Upper lobe of right lung (tissue), 1 donor: ENCODE results near the gene ZNF205. TPM values are rescaled to one million over a fixed set of nuclear protein-coding genes. Genes with fewer than 3 reads are reported as not detected.
A peak's percentile ranks its signal among the peaks of the same experiment; 100 is the strongest.

ENCODE experiments used
- ATAC-seq: fragments of 200-7000 bp; cut with Tn5 transposase; one replicate; pipeline ENCODE4 v1.9.1; 2020; ENCODE audit warnings: mild to moderate bottlenecking, moderate library complexity
- DNase-seq: peaks from one replicate; pipeline ENCODE4 v3.0.0-alpha.2; 2020
- H3K27ac ChIP-seq: fragments of 200-600 bp; one replicate; pipeline ENCODE4 v1.8.0; 2022
- H3K27me3 ChIP-seq: fragments of 200-600 bp; one replicate; pipeline ENCODE4 v1.8.0; 2022; ENCODE audit warnings: mild to moderate bottlenecking
- H3K36me3 ChIP-seq: fragments of 200-600 bp; one replicate; pipeline ENCODE4 v1.8.0; 2022
- H3K4me1 ChIP-seq: fragments of 200-600 bp; one replicate; pipeline ENCODE4 v1.8.0; 2022
- H3K4me3 ChIP-seq: fragments of 200-600 bp; one replicate; pipeline ENCODE4 v1.8.0; 2022; ENCODE audit warnings: mild to moderate bottlenecking
- H3K9me3 ChIP-seq: fragments of 200-600 bp; one replicate; pipeline ENCODE4 v1.8.0; 2022
- intact Hi-C: fragments of 100-400 bp; cut with DNase I; formaldehyde crosslinking; loops from one replicate; pipeline ENCODE4 v1.11.0; 2022
- total RNA-seq: library from RNA; stranded (reverse); fragmentation: NEBNext Ultra II Directional; extraction: Animal tissue kit (Norgen Biotek cat#: 25700); gene quantifications from one replicate; pipeline ENCODE4 v1.2.1, GENCODE V29; 2021
- TF ChIP-seq, protein P1 (sequence below): fragments of 200-600 bp; IDR thresholded peaks from one replicate; pipeline ENCODE4 v1.8.0; 2022; ENCODE audit warnings: antibody characterized with exemption
- donor health status: DM: no; HTN: yes; CAD: no; lungs with severe emphysema.

ZNF205 gene
- total RNA-seq, 1 donor from 2014 or later: 11.7 TPM

DNA sequence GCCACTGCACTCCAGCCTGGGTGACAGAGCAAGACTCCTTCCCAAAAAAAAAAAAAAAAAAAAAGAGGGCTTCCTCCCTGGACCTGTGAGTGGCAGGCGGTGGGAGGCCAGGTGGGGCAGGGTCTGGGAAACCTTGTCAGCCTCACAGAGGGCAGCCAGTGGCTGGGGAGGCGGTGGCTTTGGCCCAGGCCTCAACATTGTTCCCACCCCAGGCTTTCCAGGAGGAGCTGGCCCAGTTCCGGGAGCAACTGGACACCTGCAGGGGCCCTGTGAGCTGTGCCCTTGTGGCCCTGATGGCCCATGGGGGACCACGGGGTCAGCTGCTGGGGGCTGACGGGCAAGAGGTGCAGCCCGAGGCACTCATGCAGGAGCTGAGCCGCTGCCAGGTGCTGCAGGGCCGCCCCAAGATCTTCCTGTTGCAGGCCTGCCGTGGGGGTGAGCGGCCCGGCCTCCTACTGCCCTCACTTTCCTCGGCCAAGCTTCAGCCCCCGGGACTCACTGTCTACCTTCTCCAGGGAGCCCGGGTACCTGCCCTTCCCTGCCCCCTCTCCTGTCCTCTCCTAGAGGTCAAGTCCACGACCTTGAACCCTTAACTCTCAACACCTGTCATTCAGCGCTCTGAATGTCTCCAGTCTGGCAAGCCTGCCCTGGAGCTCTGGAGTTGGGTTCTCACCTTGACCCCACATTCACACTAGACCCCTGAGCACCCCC lies 34.8 kb downstream of the ZNF205 start:
- intact Hi-C loops: no loop called here
- no peaks in the 10 kb centered on the region for H3K9me3 ChIP-seq

DNA sequence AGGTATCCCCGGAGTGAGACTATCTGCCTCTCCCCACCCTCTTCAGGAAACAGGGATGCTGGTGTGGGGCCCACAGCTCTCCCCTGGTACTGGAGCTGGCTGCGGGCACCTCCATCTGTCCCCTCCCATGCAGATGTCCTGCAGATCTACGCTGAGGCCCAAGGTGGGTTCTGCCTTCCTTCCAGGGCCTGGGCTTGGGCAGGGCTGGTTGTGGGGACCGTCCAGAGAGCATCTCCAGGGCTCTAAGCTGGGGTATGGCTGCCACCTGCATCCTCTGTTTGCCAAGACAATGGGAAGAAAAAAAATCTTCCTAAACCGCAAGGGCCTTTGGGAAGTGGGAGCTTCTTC lies 35.3 kb downstream of the ZNF205 start:
- TF ChIP-seq, protein P1, sequence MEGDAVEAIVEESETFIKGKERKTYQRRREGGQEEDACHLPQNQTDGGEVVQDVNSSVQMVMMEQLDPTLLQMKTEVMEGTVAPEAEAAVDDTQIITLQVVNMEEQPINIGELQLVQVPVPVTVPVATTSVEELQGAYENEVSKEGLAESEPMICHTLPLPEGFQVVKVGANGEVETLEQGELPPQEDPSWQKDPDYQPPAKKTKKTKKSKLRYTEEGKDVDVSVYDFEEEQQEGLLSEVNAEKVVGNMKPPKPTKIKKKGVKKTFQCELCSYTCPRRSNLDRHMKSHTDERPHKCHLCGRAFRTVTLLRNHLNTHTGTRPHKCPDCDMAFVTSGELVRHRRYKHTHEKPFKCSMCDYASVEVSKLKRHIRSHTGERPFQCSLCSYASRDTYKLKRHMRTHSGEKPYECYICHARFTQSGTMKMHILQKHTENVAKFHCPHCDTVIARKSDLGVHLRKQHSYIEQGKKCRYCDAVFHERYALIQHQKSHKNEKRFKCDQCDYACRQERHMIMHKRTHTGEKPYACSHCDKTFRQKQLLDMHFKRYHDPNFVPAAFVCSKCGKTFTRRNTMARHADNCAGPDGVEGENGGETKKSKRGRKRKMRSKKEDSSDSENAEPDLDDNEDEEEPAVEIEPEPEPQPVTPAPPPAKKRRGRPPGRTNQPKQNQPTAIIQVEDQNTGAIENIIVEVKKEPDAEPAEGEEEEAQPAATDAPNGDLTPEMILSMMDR: no peak
- H3K4me1 ChIP-seq: peaks cover 13% of the 10 kb centered on the region
- H3K4me3 ChIP-seq: no peak overlapping the region
- DNase-seq (no peak), ATAC-seq (no peak)
- intact Hi-C loops: no loop called here
- H3K27ac ChIP-seq: no peak overlapping the region
- H3K27me3 ChIP-seq: no peaks in the 10 kb centered on the region
- peaks cover 3% of the 10 kb centered on the region for H3K36me3 ChIP-seq
- H3K9me3 ChIP-seq: no peaks in the 10 kb centered on the region

More for the DNA sequence above, 34.8 kb downstream of the ZNF205 start:
- Histone ChIP-seq H3K4me1 (peaks cover 9% of the 10 kb centered on the region), H3K27me3 (no peaks in the 10 kb centered on the region), H3K27ac (no peak overlapping the region), H3K36me3 (peaks cover 9% of the 10 kb centered on the region), H3K4me3 (no peak overlapping the region)
- ATAC-seq (no peak), DNase-seq (no peak)
- TF ChIP-seq, protein P1: no peak

DNA sequence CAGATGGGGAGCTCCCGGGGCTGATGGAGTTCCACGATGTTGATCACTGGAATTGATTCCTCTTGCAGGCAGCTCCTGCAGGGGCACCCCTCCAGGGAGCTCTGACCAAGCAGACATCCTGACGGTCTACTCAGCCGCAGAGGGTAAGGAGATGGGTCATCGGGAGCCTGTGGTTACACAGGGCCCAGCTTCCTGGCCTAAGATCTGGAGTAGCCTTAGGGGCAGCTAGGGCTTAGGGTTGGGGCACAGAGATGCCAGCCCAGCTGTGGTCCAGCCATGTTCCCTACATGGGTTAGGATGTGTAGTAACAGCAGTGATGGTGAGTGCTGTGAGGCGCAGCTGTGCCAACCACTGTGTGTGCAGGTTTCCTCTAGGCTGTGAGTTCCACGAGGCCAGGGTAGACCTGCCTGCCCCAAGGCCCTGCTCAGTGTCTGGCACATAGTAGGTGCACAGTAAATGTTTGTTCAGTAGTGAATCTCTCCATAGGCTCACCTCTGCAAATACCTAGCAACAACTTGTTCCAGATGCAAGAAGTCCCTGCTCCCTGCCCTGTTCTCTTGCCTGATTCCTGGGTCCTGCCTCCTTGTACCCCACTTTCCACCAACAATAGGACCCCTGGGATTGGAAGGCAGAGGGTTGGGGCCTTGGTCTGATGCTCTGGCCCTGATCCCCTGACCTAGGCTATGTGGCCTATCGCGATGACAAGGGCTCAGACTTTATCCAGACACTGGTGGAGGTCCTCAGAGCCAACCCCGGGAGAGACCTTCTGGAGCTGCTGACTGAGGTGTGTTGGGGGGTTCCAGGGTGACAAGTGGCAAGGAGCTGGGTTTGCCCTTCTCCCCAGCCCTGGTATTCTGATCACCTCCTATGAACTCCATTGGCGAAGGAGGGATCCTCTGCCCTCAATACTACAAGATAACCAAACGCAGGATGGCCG lies 36.1 kb downstream of the ZNF205 start:
- H3K27me3 ChIP-seq: no peaks in the 10 kb centered on the region
- H3K4me3 ChIP-seq: no peak overlapping the region
- no peak overlapping the region for H3K27ac ChIP-seq
- H3K9me3 ChIP-seq: no peaks in the 10 kb centered on the region
- intact Hi-C loops: no loop called here
- H3K36me3 ChIP-seq: no peaks in the 10 kb centered on the region
- no peak for ATAC-seq
- TF ChIP-seq, protein P1: no peak
- no peak for DNase-seq
- peaks cover 13% of the 10 kb centered on the region for H3K4me1 ChIP-seq

DNA sequence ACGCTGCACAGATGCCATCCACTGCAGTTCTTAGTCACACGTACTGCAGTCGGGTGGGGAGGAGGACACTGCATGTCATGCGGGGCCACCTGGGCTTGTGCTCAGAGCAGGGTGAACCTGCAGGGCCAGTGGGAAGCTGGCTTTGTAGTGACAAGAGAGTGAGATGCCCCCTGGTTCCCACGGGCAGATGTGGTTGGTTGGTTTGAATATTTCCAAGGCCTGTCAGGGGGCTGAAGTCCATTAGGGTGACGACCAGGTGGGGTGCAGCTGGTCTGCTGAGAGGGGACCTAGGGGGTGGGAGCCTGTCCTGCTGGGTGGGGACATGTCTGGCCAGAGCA lies 36.8 kb downstream of the ZNF205 start:
- Histone ChIP-seq H3K4me1 (peaks cover 13% of the 10 kb centered on the region), H3K4me3 (peak overlapping the region; percentile 76), H3K9me3 (no peaks in the 10 kb centered on the region), H3K36me3 (no peaks in the 10 kb centered on the region), H3K27ac (peak overlapping the region; percentile 85), H3K27me3 (no peaks in the 10 kb centered on the region)
- TF ChIP-seq, protein P1: no peak
- DNase-seq (no peak), ATAC-seq (no peak)
- intact Hi-C loops: no loop called here

DNA sequence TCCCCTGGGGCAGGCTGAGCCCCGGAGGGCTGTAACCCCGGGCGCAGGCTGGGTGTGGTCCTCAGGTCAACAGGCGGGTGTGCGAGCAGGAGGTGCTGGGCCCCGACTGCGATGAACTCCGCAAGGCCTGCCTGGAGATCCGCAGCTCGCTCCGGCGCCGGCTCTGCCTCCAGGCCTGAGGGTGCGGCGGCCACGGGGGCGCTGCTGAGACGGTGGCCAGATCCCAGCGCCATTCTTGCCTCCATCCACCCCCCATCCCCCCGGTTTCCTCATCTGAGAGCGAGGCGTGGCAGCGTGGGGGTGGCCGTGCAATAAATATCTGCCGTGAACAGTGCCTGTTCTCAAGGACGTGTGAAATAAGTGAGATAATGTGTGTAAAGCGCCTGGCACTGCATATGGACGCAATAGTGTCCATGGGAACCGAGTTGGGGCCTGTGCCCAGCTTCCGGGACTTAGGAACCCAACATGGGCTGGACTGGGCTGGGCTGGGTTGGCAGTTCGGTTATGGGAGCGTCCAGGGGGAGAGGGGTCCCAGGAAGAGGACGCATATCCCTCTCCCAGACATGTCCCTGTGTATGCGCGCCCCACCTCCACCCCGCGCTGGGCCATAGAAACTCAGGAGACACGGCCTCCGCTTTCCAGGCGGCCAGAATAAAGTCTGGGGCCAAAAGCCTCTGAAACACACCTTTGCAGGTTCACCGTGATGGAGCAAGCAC lies 37.4 kb downstream of the ZNF205 start:
- peak; percentile 62 for ATAC-seq
- Histone ChIP-seq H3K27ac (peak overlapping the region; percentile 85), H3K9me3 (no peaks in the 10 kb centered on the region), H3K4me1 (peaks cover 13% of the 10 kb centered on the region), H3K27me3 (no peaks in the 10 kb centered on the region), H3K4me3 (peak overlapping the region; percentile 76), H3K36me3 (no peaks in the 10 kb centered on the region)
- TF ChIP-seq, protein P1: peak; percentile 52
- intact Hi-C loops: no loop called here
- peak; percentile 89 for DNase-seq
